ENCODE measurements around the gene TNNT1. TPM values are rescaled to one million over a fixed set of nuclear protein-coding genes. Genes with fewer than 3 reads are reported as not detected.

TNNT1 gene
- total RNA-seq, 4 donors from 2014 or later, result 2.5 to 9.3 TPM; not detected in 2

GRCh38 chr19:55085923-55086715, 62.9 kb downstream of the TNNT1 start:
- peak overlapping the region; percentile 35 to 45 for H3K4me3 ChIP-seq
- no peaks in the 10 kb centered on the region for H3K36me3 ChIP-seq
- H3K9me3 ChIP-seq, result no peaks in the 10 kb centered on the region
- H3K27ac ChIP-seq, result no peak overlapping the region
- H3K4me1 ChIP-seq, result peaks cover 0 to 9% of the 10 kb centered on the region in 2 donors
- TF ChIP-seq POLR2A (IDR thresholded peaks at IDR 0.05) (no peak), CTCF (IDR thresholded peaks at IDR 0.05) (no peak)
- DNase-seq, result no peak
- peaks cover 16 to 32% of the 10 kb centered on the region in 2 donors for H3K27me3 ChIP-seq
- intact Hi-C loops (cut with DNase I; ENCODE audit: low total_unique reads), result loop anchor here (10.0 kb wide), 1 partner anchor 1759 kb away; the partner anchor contains the start of genes PEG3 and ZIM2

DNA sequence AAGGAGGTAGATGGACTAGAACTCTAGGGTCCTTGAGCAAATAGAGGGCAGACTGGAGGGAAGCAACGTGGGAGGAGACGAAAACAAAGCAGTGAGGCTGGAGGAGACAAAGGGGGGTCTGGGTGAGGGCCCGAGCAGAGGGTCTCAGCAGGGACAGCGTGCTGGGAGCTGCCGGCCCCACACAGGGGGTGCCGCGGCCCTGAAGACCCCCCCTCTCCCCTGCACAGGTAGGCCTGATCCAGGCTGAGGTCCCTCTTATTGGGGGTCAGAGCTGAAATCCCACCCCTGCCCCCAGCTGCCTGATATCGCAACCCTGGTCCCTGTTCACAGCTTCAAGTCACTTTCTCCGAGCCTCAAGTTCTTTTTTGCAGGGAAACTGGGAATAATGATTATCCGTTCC, 64.6 kb downstream of the TNNT1 start:
- TF ChIP-seq POLR2A (IDR thresholded peaks at IDR 0.05), result no peak
- no peak for TF ChIP-seq CTCF (IDR thresholded peaks at IDR 0.05)
- H3K4me3 ChIP-seq, result no peak overlapping the region
- peaks cover 30 to 34% of the 10 kb centered on the region in 2 donors for H3K27me3 ChIP-seq
- H3K36me3 ChIP-seq, result no peaks in the 10 kb centered on the region
- H3K27ac ChIP-seq, result no peak overlapping the region
- H3K4me1 ChIP-seq, result peaks cover 0 to 9% of the 10 kb centered on the region in 2 donors
- DNase-seq, result no peak
- H3K9me3 ChIP-seq, result no peaks in the 10 kb centered on the region
- intact Hi-C loops (cut with DNase I; ENCODE audit: low total_unique reads), result loop anchor here (10.0 kb wide), 1 partner anchor 1760 kb away; the partner anchor contains the start of genes PEG3 and ZIM2

GRCh38 chr19:55083004-55083850, 65.8 kb downstream of the TNNT1 start:
- Histone ChIP-seq H3K9me3 (no peaks in the 10 kb centered on the region), H3K4me1 (peaks cover 0 to 7% of the 10 kb centered on the region in 2 donors), H3K36me3 (no peaks in the 10 kb centered on the region), H3K4me3 (no peak overlapping the region), H3K27ac (no peak overlapping the region), H3K27me3 (peaks cover 34 to 36% of the 10 kb centered on the region in 2 donors)
- intact Hi-C loops (cut with DNase I; ENCODE audit: low total_unique reads), result loop anchor here (10.0 kb wide), 1 partner anchor 1762 kb away; the partner anchor contains the start of genes PEG3 and ZIM2
- no peak for DNase-seq
- no peak for TF ChIP-seq POLR2A (IDR thresholded peaks at IDR 0.05)
- no peak for TF ChIP-seq CTCF (IDR thresholded peaks at IDR 0.05)

Small RNA genes lying within 50 kb of the gene (microRNA-seq; reads per million reads assigned to microRNA genes)
- not detected for gene MIR7975 (ENCODE audit: borderline microRNAs expressed, borderline replicate concordance)

Small RNA genes lying within 50 kb of the gene (small RNA-seq; reads per million reads assigned to genes)
- not detected for gene MIR7975
- gene RF01210, result not detected

Other genes starting within 250 kb of the TNNT1 start
- 1 to 10 TPM in 1 of 4 donors, not detected in 3; 1.1 TPM for gene NCR1, start 243.1 kb downstream of the TNNT1 start, total RNA-seq
- gene NLRP7, start 201.7 kb downstream of the TNNT1 start, total RNA-seq, result 1 to 10 TPM in 1 of 4 donors, not detected in 3; 1.4 TPM
- gene NLRP2, start 182.8 kb downstream of the TNNT1 start, total RNA-seq, result 1 to 10 TPM in 2 of 4 donors, not detected in 2; 1.2 to 8.4 TPM
- gene GP6, start 110.9 kb downstream of the TNNT1 start, total RNA-seq, result under 1 TPM in 2 of 4 donors, not detected in 2; 0.28 to 0.85 TPM
- 10 to 100 TPM in 3 of 4 donors, 1 to 10 TPM in 1; 2.6 to 48.7 (median 17.1) TPM for gene RDH13, start 86.1 kb downstream of the TNNT1 start, total RNA-seq
- gene EPS8L1, start 73.3 kb downstream of the TNNT1 start, total RNA-seq, result 10 to 100 TPM in 1 of 4 donors, 1 to 10 TPM in 2, not detected in 1; 4.2 to 22.4 (median 5.6) TPM
- 100 to 1,000 TPM in 2 of 4 donors, 10 to 100 TPM in 2; 43.5 to 288 (median 116) TPM for gene PPP1R12C, start 31.6 kb downstream of the TNNT1 start, total RNA-seq
- gene TNNI3, start 8.5 kb upstream of the TNNT1 start, total RNA-seq, result 1 to 10 TPM in 1 of 4 donors, under 1 TPM in 1, not detected in 2; 0.55 to 3.3 TPM
- 1 to 10 TPM in 3 of 4 donors, not detected in 1; 3.1 to 4.4 (median 3.9) TPM for gene DNAAF3, start 17.4 kb upstream of the TNNT1 start, total RNA-seq
- under 1 TPM in 1 of 4 donors, not detected in 3; 0.35 TPM for gene SYT5, start 31.1 kb upstream of the TNNT1 start, total RNA-seq
- gene PTPRH, start 60.3 kb upstream of the TNNT1 start, total RNA-seq, result 1 to 10 TPM in 2 of 4 donors, under 1 TPM in 1, not detected in 1; 0.29 to 3.8 (median 3.2) TPM
- 1 to 10 TPM in 3 of 4 donors, not detected in 1; 1.8 to 7.9 (median 2.4) TPM for gene TMEM86B, start 79.6 kb upstream of the TNNT1 start, total RNA-seq
- gene PPP6R1, start 109.8 kb upstream of the TNNT1 start, total RNA-seq, result 10 to 100 TPM in 2 of 4 donors, 1 to 10 TPM in 2; 5.6 to 70.4 (median 16.3) TPM
- gene HSPBP1, start 130.9 kb upstream of the TNNT1 start, total RNA-seq, result 10 to 100 TPM in 3 of 4 donors, 1 to 10 TPM in 1; 1.3 to 37.4 (median 25.6) TPM
- 10 to 100 TPM in 2 of 4 donors, 1 to 10 TPM in 1, not detected in 1; 4.1 to 17.1 (median 12.0) TPM for gene BRSK1, start 134.8 kb upstream of the TNNT1 start, total RNA-seq
- 1 to 10 TPM in 1 of 4 donors, not detected in 3; 2.6 TPM for gene TMEM150B, start 176.1 kb upstream of the TNNT1 start, total RNA-seq
- 10 to 100 TPM; 12.4 to 65.6 (median 15.9) TPM for gene KMT5C, start 190.7 kb upstream of the TNNT1 start, total RNA-seq
- 1 to 10 TPM in 1 of 4 donors, under 1 TPM in 1, not detected in 2; 0.14 to 4.6 TPM for gene COX6B2, start 205.5 kb upstream of the TNNT1 start, total RNA-seq
- gene GARIN5B, start 214.1 kb upstream of the TNNT1 start, total RNA-seq, result under 1 TPM in 1 of 4 donors, not detected in 3; 0.18 TPM
- 1 to 10 TPM in 1 of 4 donors, not detected in 3; 1.6 TPM for gene IL11, start 221.3 kb upstream of the TNNT1 start, total RNA-seq
- gene TMEM190, start 227.6 kb upstream of the TNNT1 start, total RNA-seq, result 1 to 10 TPM in 1 of 4 donors, not detected in 3; 1.1 TPM
- gene TMEM238, start 235.1 kb upstream of the TNNT1 start, total RNA-seq, result 1 to 10 TPM in 1 of 4 donors, under 1 TPM in 1, not detected in 2; 0.83 to 2.3 TPM
- gene RPL28, start 236.7 kb upstream of the TNNT1 start, total RNA-seq, result 1,000 to 10,000 TPM in 1 of 4 donors, 100 to 1,000 TPM in 2, 10 to 100 TPM in 1; 20.7 to 1,084 (median 431) TPM